NCI-H1436 treated with DMSO at 0.1 percent for 48 hours (cell line): ENCODE measurements around the gene COL13A1.

ENCODE experiments used
- DNase-seq: peaks from one replicate; lab custom pipeline; 2025; lab: John Stamatoyannopoulos, UW

Gene COL13A1

DNA sequence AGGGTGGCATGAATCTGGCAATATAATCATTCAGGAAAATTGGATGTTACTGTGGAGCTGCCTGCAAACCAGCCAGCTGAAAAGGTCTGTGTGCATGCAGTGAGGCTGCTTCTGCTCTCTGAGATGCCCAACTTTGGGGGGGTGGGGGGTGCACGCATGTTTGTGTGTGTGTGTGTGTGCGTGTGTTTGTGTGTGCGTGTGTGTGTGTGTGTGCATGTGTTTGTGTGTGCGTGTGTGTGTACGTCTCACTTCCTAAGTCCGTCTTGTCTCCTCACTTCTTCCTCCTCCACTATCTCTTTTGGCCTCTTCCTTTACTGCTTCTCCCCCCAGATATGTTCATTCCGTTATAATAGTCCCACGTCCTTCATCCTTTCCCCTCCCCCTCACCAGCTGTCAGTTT is 148.1 kb downstream of the COL13A1 start:
- no peak for DNase-seq

DNA sequence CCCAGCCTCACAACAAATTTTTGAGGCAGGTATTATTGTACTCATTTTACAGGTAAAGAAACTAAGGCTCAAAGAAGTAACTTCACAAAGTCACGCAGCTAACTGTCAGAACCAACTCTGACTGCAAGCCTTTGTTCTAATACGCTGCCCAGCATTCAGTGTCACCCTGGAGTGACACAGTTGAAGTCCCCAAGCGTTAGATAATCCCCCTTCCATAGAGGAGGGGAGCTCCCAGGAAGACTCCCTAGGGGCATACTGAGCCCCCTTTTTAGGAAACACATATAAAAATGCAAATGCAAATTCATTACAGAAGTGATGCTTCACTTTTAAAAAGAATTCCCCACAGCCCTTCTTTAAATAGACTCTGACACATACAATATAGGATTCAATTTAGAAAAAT is 150.0 kb downstream of the COL13A1 start:
- no peak for DNase-seq

DNA sequence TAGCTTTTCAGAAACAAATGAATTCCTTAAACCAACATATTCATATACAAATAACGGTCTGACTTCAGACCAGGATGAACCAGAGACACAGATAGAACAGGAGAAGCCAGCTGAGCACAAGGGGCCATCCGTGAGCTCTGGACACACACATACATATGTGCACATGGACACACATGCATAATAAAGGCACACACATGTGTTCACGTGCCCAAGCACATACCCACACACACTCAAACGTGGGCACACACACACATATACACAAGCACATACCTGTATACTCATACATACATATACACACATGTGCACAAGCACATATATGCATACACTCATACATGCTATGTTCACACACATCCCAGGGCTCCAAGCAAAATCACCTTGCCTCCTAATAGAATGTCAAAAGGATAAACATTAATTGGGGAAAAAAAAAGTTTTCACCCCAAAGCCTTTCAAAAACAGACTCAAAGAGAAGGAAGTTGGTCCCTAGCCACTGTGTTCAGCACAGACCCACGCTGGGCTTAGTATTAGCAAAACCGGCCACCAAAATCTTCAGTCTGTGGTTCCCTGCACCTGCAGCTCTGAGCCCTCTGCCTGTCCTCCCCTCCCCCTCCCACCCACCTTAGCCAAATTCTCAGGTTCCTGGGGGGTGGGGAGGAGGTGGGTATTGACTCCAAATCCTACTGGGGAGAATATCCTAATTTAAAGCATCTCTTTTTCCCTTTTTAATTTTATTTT is 150.5 kb downstream of the COL13A1 start:
- DNase-seq, result no peak

DNA sequence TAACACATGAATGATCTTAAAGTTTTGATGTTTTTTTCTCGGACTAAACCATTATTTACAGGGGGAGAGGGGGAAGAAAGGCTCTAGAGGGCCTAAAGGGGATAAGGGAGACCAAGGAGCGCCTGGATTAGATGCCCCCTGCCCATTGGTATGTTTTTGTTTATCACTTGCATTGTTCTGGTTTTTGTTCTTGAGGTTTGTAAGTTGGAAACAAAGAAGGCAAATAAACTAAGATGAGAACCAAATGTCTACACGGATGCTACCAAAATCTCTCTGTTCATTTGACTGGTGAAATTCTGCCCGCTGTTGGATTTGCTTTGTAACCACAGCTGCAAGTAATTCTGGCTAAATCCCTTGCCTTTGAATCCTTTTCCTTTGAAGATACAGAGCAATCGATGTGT is 151.1 kb downstream of the COL13A1 start:
- DNase-seq, result no peak

DNA sequence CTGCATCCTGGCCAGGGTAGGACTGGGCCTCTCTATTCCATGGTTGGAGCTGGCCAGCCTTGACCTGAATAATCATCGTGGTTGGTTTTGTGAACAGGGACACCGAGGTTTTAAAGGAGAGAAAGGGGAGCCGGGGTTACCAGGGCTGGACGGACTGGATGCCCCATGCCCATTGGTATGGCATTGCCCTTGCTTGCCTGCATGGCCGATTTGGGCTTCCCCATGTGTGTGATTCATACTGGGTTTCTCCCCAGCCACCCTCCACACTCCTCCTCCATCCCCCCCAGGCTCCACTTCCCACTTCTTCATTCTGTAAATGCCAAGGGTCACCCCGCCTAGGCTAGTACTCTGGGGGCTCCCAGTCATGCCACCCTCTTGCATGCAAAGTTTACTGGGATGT is 152.1 kb downstream of the COL13A1 start:
- DNase-seq, result no peak

DNA sequence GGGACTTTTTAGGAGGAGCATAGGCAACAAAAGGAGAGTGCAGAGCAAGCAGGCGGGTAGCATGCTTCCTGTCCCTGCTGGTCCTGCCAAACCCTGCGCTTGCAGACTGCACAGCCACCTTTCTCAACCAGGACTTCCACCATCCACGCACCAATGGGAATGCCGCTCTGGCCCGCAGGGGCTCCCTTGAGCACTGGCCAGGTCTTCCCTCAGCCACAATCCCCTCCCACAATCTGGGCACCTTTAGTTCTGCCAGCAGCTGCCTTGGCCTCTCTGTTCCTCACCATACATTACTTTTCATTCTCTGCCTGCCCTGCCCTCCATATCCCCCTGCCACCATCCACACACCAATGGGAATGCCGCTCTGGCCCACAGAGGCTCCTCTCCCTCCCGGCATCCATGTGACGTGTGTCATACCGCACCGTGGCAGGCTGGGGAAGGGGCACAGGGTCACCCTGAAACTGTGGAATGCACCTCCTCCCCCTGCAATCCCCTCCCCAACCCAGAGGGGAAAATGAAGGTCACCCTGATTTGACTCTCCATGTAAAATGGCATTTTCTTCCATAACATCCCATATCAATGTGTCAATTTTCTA is 153.6 kb downstream of the COL13A1 start:
- no peak for DNase-seq

DNA sequence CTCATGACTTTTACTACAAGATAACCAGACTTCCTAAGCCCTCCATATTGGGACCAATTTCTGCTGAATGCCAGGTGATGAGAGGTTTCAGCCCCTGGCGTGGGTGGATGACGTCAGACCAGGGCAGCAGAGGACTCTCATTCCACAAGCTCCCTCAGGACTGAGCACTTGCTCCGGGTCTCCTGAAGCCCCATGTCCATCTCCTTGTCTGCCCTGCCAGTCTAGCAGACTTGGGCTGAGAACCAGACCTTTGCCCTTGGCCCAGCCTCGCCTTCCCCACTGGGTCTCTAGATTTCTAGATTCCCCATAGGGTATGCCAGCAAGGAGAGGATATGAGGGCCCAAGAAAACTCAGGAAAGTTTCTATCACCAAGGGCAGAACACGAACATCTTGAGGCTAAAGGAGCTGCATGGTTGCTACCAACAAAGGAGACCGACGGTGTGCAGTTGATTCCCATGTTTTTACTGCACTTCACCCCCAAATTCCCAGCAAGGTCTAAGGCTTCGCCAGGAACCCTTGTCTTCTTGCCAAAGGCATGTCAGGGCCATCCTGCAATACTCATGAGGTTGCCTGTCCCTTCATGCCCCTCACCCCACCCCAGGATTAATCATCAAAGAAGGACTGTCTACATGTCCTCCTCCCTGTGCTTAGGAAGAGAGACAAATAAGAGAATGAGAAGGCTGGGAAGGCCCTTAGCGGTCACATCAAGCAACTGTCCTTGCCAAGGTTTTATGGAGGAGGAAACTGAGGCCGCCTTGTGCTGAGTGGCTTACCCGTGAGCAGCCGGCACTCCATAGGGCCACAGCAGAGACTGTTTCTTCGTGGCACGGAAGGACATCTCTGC is 154.4 kb downstream of the COL13A1 start:
- no peak for DNase-seq

DNA sequence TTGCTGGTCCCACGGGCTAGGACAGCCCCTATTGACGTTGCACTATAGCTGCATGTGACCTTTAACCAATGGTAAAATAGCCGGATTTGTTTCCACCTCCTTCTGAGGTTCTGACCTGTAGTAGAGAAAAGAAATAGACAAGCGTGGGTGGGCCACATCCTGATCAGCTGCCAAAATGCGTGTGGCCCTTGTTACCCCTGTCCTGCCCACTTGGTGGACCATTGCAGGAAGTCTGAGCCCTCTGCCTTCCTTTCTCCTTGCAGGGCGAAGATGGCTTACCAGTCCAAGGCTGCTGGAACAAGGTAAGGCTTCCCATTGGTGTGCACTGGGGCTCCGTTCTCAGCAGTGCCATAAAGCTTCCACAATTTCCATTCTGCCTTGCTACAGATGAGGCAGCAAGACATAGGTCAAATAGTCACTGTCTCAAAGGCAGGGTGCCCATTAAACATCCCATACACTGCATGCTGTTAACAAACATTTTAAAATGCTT is 155.1 kb downstream of the COL13A1 start:
- DNase-seq, result no peak

DNA sequence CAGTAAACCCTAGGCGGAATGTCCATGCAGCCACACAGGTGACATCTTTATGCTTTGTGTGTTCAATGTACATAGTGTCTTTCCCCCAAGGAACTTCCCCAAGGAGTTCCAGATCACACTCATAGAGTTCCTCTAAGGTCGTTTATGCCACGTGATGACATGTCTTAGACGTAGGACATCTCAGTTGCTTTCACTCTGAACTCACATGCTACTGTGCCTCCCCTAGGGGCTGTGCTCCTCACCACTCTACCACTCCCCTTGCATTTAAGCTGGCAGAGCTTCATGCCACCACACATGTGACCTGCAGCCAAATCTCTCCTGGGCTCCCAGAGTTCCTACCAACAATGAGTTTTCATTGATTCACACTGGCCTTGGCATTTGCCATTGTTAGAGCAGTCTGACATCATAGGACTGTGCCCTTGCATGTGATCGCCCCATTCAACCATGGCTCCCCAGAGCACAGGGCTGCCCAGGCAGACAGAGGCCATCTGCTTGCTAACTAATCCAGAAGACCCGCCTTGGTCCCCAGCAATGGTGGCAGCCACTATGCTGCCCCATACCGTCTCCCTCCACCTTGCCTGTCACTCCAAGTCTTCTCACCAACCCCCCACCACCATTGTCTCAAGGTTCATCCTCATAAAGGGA is 155.7 kb downstream of the COL13A1 start:
- no peak for DNase-seq

DNA sequence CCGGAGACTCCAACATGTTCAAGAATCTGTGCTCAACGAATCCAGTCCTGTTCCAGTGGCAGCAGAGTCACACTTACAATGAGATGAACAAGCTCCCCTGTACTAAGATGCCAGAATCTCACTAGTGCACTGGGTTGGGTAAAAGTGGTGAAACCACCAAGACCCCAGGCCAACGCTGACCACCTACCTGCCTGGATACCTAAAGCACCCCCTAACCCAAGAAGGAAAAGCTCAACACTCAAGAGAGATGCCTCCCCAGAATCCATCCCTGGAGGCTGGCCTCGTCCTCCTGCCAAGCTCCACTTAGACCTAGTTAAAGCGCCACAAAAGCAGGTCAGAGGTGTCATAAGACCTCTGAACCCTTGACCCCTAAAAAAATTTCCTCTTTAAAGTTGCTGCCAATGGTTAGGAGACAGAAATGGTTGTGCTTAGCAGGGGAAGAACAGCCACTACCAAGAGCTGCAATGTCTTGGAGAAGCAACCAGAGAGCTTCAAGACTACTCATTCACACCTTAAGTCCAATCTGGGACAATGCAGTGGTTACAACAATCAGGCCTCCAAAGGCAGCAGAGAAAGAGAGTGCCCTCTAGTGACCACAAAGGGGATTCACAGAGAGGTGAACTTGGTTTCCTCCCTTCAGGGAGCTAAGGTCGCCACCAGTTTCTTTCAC is 156.3 kb downstream of the COL13A1 start:
- DNase-seq, result no peak

DNA sequence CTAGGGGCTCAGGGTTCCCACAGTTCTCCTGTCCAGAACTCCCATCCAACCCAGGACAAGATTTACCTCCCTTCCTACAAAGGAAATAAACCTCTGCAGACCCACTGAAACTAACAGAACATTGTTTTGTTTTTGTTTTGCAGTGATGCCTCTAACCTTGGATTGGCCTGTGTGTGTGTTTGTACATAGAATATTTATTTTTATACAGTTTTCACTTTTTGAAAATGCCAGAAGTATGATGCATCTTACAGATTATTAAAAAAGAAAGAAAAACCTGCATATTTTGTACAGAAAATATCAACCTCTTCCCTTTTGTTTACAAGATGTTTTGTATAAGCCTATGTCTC is 156.8 kb downstream of the COL13A1 start:
- DNase-seq, result no peak

DNA sequence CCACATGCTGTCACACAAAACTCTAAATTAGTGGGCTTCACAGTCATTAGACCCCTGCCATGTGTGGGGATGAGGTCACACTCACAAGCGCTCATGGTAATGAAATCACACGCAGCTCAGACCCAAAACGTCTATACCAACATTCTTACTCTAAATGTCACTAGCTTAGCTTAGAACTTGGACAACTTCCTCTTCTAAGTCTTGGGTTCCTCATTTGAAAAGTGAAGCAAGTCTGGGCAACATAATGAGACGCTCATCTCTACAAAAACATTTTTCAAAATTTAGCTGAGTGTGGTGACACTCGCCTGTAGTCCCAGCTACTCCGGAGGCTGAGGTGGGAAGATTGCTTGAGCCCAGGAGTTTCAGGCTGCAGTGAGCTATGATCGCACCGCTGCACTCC is 158.2 kb downstream of the COL13A1 start:
- DNase-seq, result no peak

DNA sequence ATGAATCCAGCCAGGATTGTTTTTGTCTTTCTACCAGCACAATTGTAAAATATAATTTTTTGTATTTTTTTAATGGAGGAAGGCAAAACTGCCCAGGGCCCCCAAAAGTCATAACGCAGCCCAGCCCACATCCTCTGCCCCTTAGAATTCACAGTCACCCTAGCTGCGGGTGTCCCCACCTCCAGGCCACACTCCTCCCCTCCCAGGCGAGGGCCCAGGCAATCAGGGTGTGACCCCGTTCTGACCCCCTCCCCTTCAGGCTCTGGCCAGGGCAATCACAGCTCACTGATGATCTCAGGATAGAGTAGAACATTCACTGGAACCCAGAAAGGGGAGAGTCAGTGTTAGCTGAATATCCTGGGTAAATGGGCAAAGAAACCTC is 158.9 kb downstream of the COL13A1 start:
- DNase-seq, result no peak

DNA sequence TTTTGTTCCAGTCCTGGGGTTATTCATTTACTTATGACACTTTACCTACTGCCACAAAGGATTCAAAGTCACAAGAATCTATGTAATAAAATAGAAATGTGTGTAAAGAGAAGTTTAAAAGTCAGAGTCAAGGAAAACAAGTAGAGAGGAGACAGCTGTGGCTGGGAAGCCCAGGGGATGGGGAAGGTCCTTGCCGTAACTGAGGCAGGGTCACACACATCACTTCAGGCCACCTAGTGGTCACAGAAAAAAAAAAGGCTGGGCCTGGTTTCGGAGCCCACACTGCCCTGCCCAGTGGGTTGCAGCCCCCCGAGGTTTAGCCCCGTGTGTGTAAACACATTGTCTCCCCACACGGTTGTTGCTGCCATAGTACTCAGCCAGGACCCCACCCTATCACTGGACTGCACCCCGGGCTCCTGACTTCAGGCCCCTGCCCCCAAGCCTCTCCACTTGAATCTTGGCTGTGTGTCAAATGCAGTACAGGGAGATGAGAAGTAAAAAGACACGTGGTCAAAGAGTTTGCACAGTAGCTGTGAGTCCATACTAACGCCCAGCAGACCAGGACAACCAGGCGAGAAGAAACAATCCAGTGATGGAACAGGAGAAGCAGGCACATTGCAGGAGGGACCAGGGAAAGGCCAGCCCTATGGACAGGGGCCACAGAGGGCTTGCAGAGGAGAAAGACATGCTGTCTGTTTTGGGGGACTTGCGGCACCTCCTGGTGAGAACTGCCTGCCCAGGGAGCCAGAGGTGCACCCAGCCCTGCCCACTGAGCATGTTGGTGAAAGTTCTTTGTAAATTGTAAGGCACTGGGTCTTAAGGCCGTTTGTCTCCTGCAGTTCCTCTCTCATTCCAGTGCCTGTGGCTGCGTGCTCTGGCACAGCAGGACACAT is 159.5 kb downstream of the COL13A1 start:
- no peak for DNase-seq

DNA sequence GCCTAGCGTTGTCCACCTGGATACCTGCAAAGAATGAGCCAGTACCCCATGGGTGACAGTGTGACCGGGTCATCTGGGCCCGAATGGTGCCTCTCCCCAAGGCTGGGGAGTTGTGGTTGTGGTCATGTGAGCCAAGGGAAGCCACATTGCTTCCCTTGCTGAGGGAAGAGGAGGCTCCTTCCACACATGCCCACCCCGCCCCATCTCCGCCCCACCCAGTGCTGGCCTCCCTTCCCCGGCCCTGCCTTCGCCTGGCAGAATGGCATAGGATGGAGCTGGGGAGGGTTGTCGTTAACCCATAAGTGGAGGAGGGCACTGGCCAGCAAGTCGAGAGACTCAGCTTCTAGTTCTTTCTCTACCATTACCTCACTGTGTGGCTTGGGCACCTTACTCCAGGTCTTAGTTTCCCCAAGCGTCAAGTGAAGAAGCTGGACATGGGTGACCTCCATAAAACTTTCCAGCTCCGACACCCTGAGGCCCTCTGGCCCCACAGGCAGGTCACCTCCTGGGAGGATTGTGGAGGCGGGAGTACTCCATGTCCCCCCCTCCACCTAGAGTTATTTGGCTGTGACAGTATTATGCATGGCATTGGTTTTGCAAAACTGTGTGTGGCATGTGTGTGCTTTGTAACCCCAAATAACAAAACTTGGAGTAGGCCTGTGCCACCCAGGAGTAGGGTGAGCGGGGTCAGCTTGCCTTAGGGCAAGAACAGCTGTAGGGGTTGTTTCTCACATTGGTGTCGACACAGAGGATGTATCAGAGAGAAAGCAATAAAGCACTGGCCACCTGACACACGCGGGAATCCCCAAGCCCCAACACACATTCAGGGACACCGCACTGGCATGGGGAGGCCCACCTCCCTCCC is 160.4 kb downstream of the COL13A1 start:
- no peak for DNase-seq

DNA sequence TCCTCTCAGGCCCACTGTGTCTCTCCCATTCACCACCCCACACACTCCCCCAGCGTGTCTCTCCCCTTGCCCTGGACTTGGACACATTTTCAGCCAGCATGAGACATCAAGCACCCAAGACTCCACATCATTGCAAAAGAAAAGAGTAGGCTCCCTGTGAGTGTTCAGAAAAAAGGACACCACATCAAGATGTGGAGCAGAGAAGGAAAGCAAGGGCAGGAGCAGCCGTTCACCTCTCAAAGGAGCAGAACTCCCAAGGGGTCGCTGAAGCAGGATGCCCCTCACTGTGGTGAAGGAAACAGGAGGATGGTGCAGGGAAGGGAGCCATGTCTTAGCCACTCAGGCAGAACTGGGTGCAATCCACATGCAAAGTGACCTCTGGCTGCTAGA is 161.0 kb downstream of the COL13A1 start:
- DNase-seq, result no peak

DNA sequence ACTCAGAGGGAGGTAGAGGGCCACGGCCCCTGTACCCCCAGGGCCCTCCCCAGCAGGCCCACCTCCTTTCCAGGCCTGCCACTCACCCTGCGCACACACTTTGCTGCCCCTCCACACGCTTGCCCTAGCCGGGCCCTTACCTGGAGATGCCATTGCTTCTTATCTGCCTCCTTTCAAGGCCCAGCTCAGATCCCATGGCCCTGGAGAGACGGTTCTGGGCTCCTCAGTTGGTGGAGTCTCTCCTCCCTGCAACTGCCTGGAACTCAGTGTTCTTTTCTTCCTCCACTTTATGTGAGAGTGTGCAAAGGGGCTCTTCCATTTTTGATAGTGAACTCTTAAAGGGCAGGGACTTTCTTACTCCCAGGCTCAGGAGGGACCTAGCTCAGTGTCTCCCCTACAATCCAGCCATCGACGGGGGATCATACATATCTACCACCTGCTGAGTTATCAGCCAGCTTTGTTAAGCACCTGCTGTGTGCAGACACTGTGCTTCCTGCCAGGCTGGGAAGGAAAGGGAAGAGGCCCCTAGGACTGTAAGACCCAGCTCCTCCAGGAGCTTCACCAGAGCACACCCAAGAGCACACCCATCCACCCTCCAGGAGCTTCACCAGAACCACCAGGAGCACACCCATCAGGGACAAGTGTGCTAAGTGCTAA is 161.6 kb downstream of the COL13A1 start:
- no peak for DNase-seq

DNA sequence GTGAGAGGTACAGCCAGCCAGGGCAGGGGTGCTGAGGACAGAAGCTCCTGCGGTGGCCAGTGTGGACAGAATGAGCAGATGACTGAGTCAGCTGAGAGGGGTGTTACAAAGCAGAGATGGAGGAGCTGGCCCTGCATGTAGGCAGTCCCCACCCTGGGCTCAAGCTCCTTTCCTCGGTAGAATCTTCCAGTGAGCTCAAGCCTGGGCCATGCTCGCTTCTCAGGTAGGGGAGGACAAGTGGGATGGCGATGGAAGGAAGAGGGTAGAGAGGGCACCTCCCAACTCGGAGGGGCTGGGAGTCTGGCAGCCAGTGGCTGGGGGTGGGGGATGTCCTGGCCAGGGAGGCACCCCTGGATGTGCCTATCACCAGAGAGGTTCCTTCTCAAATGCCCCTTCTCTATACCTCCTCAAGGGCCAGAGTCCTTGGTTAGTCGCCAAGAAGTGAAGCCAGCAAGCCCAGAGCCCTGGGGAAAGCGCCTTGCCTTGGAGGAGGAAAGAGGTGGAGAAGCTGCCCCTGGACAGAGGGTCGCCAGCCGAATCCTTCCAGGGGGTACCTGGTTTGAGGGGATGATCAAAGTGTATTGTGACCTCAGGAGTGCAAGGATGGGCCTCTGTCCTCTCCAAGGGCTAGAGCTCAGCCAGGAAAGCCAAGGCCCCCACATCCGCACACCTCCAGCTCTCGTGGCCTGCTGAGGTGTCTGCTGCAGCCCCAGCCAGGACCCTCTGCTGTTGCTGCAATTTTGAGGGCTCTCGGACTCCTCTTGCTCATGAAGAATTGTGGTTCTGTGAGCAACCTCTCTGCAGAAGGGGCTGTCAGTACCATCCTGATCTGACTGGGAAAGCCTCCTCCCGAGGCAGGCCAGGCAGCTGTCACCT is 162.4 kb downstream of the COL13A1 start:
- no peak for DNase-seq

DNA sequence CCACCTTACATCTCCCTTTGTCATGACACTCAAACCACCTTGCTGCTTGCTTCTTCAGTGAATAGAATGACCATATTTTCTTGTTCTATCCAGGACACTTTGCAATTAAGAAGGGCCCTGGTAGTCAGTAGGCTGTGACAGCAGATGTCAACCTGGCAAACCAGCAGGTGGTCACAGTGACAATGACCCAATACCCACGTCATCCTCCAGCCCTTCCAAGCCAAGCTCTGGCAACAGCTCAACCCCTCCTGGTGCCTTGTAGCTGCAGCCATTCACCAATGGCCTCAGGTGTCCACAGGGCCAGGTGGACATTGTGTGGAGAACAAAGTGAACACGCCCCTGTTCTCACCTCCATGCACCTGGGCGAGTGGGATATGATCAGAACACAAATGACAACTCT is 163.4 kb downstream of the COL13A1 start:
- no peak for DNase-seq
